ENCODE results near the gene FSHR. TPM values are rescaled to one million over a fixed set of nuclear protein-coding genes. Genes with fewer than 3 reads are reported as not detected.

FSHR gene
- total RNA-seq, 1 experiment from 2014 or later = not detected

GRCh38 chr2:48914477-48915089 lies 239.7 kb downstream of the FSHR start:
- DNase-seq (ENCODE audit: low read depth) = no peak
